Measurements from ENCODE around the gene ARSG.

ARSG gene

DNA sequence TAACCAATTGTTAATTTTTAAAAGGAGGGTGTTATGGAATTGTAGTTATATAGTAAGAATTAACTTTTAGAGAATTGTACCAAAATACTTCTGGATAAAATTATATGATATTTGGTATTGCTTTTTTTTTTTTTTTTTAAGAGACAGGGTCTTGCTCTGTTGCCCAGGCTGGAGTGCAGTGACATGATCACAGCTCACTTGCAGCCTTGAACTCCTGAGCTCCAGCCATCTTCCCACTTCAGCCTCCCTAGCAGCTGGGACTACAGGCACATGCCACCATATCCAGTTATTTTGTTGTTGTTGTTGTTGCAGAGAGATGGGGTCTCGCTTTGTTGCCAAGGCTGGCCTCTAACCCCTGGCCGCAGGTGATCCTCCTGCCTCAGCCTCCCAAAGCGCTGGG lies 8.5 kb downstream of the ARSG start:
- H3K4me3 ChIP-seq (ENCODE audit: low read depth, low read length), result no peak overlapping the region
- no peak for DNase-seq (ENCODE audit: low read depth)
- TF ChIP-seq, protein P1, sequence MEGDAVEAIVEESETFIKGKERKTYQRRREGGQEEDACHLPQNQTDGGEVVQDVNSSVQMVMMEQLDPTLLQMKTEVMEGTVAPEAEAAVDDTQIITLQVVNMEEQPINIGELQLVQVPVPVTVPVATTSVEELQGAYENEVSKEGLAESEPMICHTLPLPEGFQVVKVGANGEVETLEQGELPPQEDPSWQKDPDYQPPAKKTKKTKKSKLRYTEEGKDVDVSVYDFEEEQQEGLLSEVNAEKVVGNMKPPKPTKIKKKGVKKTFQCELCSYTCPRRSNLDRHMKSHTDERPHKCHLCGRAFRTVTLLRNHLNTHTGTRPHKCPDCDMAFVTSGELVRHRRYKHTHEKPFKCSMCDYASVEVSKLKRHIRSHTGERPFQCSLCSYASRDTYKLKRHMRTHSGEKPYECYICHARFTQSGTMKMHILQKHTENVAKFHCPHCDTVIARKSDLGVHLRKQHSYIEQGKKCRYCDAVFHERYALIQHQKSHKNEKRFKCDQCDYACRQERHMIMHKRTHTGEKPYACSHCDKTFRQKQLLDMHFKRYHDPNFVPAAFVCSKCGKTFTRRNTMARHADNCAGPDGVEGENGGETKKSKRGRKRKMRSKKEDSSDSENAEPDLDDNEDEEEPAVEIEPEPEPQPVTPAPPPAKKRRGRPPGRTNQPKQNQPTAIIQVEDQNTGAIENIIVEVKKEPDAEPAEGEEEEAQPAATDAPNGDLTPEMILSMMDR (IDR thresholded peaks at IDR 0.05; ENCODE audit: low read depth, low read length, missing control alignments), result no peak

DNA sequence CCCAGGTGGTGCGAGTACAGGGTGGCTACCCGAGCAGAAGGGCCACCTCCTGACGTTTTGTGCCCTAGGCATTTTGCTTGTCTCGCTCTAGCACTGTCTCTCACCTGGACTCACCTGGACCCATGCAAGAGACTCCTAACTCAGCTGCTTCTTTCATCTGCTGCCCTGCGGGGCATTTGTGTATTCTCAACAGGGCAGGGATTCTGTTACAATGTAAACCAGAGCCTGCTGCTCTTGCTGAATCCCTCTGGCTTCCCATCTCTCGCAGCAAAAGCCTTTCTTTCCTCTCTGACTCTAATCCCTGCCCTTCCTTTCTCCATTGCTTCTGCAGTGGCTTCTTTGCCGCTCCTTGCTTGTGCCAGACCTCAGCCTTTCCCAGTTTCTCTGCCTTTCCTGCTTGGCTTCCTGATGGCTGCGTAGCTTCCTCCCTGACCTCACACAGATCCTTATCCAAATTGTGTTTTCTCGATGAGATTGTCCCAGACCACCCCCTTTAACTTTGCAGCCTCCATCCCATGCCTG lies 10.2 kb downstream of the ARSG start:
- no peak overlapping the region for H3K4me3 ChIP-seq (ENCODE audit: low read depth, low read length)
- TF ChIP-seq, protein P1 (IDR thresholded peaks at IDR 0.05; ENCODE audit: low read depth, low read length, missing control alignments), result no peak
- no peak for DNase-seq (ENCODE audit: low read depth)

DNA sequence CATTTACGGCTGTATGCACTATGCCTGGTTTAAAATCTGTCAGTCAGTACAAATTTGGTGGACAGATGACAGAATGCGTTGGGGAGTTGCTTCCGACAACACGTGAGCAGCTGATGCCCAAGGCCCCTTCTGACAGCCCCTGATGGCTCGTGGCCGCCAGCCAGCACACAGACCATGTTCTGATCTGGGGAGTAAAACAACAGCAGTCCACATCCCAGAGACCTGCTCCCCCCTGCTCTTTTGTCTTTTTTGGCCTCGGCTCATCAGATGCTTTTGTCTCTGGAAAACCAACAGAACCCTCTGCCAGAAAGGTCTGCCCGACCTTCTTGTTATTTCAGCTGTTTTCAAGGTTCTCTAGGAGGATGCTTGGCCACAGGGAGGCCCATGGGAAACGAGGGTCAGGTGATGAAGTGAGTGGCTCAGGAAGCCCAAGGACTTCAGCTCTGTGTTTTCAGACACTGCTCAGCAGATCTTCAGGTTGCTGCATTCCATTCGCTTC lies 10.8 kb downstream of the ARSG start:
- TF ChIP-seq, protein P1 (IDR thresholded peaks at IDR 0.05; ENCODE audit: low read depth, low read length, missing control alignments), result no peak
- H3K4me3 ChIP-seq (ENCODE audit: low read depth, low read length), result no peak overlapping the region
- DNase-seq (ENCODE audit: low read depth), result no peak

DNA sequence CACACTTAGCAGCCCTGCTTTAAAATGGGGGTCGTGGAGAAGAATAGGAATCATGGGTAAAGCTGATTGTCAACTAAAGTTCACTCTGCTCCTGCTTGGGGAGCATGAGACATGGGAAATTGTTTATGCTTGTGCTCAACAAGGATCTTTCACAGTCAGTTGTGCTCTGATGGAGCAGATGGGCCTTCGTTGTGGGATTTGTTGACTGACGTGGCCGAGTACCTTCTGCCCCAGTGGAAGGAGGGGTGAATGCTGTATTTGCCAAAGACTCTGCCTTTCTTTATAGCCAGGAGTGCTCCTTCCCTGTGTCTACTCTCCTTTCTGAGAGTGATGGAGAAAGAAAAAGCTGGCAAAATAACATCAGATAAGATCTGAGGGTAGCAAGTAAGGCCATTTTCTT lies 11.4 kb downstream of the ARSG start:
- DNase-seq (ENCODE audit: low read depth), result no peak

DNA sequence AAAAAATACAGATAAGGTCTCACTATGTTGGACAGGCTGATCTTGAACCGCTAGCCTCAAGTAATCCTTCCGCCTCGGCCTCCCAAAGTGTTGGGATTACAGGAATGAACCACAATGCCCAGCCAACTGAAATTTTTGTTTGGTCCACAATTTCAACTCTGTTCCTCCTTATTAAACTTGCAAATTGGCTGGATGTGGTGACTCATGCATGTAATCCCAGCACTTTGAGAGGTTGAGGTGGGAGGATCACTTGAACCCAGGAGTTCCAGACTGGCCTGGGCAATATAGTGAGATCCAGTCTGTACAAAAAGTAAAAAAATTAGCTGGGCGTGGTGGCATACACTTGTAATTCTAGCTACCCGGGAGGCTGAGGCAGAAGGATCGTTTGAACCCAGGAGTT lies 13.4 kb downstream of the ARSG start:
- no peak overlapping the region for H3K4me3 ChIP-seq (ENCODE audit: low read depth, low read length)
- TF ChIP-seq, protein P1 (IDR thresholded peaks at IDR 0.05; ENCODE audit: low read depth, low read length, missing control alignments), result no peak
- no peak for DNase-seq (ENCODE audit: low read depth)

More for the DNA sequence above, 11.4 kb downstream of the ARSG start:
- TF ChIP-seq, protein P1 (IDR thresholded peaks at IDR 0.05; ENCODE audit: low read depth, low read length, missing control alignments), result no peak
- no peak overlapping the region for H3K4me3 ChIP-seq (ENCODE audit: low read depth, low read length)

DNA sequence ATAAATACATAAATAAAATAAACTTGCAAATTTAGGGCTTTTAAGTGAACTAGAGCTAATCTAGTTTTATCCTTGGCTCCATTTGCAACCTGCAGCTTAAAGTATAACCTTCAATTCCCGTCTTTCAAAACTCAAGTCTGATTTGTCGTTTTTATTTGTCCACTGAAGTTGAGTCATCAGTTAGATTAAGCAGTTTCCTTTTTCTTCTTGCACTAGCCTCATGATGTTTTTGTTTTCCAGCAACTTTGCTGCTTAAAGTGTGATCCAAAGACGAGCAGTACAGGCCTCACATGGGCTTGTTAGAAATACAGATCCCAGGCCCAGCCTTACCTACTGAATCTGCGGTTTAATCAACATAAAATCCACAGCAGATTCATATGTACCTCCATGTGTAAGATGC lies 13.8 kb downstream of the ARSG start:
- TF ChIP-seq, protein P1 (IDR thresholded peaks at IDR 0.05; ENCODE audit: low read depth, low read length, missing control alignments), result no peak
- no peak for DNase-seq (ENCODE audit: low read depth)
- no peak overlapping the region for H3K4me3 ChIP-seq (ENCODE audit: low read depth, low read length)

DNA sequence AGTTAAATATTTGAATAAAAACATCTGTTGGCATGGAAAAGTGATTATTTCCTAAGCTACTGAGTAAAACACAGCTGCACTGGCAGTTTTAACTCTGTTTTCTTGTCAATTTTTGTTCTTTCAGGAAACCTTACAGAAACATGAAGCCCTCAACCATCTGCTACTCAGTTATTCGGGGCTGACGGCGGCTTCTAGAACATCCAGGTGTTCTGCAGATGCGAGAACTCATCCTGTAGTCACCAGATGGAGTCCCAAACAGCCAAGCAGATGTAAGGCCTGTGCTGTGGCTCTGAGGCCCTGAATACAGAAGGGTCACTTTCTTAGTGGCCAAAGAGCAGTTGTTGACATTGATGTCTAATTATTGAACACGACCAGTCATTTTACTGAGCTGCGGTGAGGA lies 15.5 kb downstream of the ARSG start:
- no peak for DNase-seq (ENCODE audit: low read depth)
- H3K4me3 ChIP-seq (ENCODE audit: low read depth, low read length), result no peak overlapping the region
- TF ChIP-seq, protein P1 (IDR thresholded peaks at IDR 0.05; ENCODE audit: low read depth, low read length, missing control alignments), result no peak

Data from GM12864 (cell line).